A204.1 (cell line): ENCODE measurements around the gene TK1.
"Not testable (repeated sequence)": the region's sequence is repeated elsewhere in the genome, so short reads cannot be mapped to it uniquely, and the experiment has no call there.

Source experiments
- FAIRE-seq: peaks from 2 replicates; lab custom pipeline; 2012; peaks lifted over from hg19 to GRCh38; lab: Jason Lieb, UNC

The TK1 gene

GRCh38 chr17:78148286-78149016 is 38.4 kb downstream of the TK1 start:
- no peak for FAIRE-seq

DNA sequence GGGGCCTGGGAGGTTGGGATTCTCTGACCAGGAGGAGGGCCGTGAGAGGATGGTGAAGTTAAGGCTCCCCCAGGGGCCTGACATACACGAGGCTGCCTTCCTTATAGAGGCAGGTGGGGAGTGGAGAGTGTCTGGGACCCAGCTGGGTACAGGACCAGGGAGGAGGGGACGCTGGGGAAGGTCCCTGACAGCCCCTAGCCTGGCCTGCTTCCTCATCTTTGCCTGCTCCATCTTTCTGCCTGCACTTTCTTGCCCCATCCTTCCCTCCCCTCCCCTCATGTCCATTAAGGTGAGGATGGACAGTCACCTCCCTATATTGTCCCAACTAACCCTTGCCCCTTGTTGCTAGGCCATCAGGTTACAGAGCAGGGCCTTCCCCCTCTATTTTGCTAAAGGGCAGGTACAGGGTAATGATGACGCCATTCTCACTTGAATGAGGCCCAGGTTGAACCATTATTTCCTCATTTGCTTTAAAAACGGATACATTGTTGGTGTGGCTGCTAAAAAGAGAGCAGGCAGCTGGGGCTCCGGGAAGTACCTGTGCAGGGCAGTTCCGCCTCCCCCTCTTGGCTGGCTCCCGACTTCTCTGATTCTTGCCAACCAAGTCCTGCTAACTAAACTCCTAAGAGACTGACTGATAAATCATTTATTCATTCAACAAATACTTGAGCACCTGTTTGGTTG is 39.4 kb downstream of the TK1 start:
- no peak for FAIRE-seq

GRCh38 chr17:78146881-78147280 is 40.0 kb downstream of the TK1 start:
- FAIRE-seq = no peak

- no peak for FAIRE-seq
These were observed 40.4 kb downstream of the TK1 start for GRCh38 chr17:78146471-78146869.

GRCh38 chr17:78144736-78145641 is 41.9 kb downstream of the TK1 start:
- no peak for FAIRE-seq

- FAIRE-seq = no peak
These were observed 42.6 kb downstream of the TK1 start for GRCh38 chr17:78144147-78144719.

GRCh38 chr17:78143214-78144146 is 43.4 kb downstream of the TK1 start:
- no peak for FAIRE-seq

DNA sequence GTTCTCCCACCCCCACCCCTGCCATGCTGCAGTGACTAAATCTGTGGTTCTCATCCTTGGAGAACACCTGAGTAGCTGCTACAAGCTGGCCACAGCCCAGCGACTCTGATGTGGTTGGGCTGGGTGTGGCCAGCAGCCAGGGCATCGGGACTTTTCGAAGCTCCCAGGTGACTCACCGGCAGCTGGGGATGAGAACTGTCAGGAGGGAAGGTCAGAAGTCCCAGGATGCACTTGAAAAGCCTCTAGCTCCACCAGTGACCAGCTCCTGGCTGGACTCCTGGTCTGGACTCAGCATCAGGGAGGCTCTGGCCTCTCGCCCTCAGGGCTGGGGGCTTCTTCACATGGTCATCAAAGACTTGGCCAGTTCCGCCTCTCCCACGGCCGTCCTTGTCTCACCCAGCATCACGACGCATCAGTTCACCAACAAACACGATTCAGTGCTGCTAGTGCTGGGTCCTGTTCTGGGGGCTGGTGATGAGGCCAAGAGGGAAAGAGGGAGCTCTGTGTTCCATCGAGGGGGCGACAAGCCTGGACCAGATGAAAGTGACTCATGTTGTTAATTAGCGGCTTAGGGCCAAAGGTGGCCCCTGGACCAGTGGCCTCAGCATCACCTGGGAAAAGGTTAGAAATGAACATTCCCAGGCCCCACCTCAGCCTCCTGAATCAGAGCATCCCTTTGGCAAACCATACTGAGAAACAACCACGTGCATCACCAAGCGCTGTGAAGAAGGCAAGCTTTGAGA is 44.6 kb downstream of the TK1 start:
- FAIRE-seq = no peak

- FAIRE-seq = no peak
These were observed 45.3 kb downstream of the TK1 start for GRCh38 chr17:78141437-78142118.

- no peak for FAIRE-seq
These were observed 46.4 kb downstream of the TK1 start for GRCh38 chr17:78140169-78141051.

DNA sequence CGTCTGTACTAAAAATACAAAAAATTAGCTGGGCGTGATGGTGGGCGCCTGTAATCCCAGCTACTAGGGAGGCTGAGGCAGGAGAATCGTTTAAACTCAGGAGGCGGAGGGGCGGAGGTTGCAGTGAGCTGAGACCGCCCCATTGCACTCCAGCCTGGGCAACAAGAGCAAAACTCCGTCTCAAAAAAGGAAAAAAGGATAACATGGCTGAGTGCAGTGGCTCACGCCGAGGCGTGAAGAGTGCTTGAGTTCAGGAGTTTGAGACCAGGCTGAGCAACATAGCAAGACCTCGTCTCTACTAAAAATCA is 47.0 kb downstream of the TK1 start:
- not testable (repeated sequence) for FAIRE-seq

- no peak for FAIRE-seq
These were observed 48.4 kb downstream of the TK1 start for GRCh38 chr17:78138204-78139060.

DNA sequence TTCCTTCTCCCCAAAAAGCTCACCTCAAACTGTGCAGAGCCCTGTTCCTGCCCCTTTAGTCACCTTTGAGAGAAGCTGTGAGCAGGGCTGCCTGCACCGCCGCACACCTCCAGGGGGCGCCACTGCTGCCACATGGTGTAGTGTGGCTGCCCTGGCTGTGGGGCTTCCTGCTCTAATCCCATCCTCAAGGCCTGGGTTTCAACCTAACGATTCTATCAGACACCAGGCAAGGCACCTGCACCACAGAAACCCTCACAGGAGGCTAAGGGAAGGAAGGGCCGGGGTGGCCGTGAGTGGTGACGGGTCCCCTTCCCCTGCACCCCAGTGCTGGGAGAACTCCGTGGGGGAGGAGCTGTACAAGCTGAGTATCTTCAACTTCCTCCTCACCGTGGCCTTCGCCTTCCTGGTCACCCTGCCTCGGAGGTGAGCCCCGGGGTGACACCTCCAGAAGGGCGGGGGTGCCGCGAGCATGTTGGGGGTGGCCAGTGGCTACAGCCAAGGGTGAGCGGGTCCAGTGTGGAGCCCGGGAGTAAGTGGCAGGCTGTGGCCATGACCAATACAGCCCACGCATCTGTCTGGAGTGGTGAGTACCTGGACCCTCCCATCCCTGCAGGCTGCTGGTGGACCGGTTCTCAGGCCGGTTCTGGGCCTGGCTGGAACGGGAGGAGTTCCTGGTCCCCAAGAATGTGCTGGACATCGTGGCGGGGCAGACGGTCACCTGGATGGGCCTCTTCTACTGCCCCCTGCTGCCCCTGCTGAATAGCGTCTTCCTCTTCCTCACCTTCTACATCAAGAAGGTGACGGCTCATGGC is 49.3 kb downstream of the TK1 start:
- FAIRE-seq = no peak

- FAIRE-seq = no peak
These were observed 50.9 kb downstream of the TK1 start for GRCh38 chr17:78135858-78136500.

DNA sequence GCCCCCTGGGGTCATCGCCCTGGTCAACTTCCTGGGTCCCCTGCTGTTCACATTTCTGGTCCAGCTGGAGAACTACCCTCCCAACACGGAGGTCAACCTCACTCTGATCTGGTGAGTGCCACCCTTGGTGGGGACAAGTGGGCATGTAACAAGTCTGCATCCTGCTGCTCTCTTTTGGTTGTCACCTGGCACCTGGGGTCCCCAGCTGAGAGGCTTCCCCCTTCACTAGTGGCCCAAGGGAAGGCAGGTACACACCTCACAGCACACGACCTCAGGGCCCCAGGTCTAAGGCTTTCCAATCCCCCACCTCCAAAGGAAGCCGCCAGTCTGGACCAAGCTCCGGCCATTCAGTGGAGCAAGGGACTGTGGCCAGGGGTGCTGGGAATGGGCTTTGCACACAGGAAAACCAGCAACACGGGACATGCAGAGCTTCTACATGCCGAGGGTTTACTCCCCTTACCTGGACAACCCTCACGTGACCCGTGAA is 51.9 kb downstream of the TK1 start:
- no peak for FAIRE-seq

GRCh38 chr17:78133971-78134898 is 52.6 kb downstream of the TK1 start:
- FAIRE-seq = no peak
